G401.6 (cell line): ENCODE data around the gene CELF2.

Experiments used
- FAIRE-seq: peaks from 2 replicates; lab custom pipeline; 2012; peaks lifted over from hg19 to GRCh38; lab: Jason Lieb, UNC

The CELF2 gene

DNA sequence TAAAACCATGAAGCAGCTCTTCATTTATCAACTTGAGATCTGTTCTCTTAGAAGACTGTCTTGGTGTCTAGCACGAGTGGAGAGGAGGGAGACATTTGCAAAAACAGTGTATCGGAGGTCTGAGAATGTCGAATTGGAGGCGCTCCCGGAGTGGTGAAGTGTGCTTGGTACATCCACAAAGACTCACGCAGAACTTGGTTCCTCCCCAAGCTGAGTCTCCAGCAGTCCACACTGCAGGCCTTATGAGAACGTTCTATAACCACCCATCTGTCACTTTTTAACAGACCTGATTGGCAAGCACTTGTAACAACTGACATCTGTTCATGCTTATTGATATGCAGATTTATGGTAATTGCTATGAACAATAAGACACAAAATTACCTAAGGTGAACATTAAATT lies 261.6 kb downstream of the CELF2 start:
- no peak for FAIRE-seq

DNA sequence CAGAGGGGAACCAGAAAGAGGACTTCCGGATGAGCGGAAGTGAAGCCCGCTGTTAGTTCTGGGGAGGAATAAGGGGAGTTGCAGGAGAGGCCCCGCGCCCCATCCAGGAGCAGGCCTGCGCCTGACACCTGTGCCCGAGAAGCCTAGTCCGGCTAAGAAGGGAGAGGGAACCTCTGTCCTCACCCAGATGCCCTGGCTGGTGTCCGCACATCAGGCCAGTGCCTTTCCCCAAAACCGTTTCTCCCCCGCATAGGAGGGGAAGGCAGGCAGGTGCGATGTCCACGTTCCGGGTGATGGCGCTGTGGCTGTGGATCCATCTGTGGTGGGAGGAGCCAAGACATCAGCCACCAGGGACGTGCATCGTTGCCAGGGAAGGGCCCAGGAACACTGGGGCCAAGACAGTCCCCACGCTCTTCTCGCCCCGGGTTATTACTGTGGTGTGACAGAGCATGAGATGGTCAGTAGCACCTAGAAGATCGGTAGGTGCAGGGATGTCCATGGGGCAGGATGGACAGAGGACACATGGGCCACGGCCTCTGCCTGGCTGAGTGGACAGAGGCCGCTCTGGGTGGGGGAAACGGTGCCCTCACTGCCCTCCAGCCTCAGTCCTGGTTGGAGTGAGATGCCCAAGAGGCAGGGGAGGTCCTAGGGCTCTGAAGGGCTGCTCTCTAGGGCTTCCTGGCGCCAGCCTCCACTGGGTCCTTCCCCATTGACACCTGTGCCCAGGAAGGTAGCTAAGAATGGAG lies 262.7 kb downstream of the CELF2 start:
- no peak for FAIRE-seq

DNA sequence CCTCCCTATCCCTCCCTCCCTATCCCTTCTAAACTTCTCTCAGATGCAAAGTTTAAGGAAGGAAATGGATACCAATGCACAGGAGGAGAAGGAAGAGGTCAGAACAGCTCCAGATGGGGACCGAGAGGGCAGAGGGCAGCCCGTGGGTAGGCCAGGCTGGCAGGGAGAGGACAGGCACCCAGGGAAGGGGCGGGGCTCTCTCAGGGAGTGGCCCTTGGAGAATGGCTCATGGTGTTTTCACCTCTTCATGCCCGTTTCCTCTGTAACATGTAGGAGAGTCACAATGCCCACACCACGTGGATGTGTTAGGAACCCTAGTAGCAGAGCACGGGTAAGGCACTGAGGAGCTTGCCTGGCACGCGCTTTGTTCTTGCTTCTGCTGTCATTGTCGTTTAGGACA lies 264.5 kb downstream of the CELF2 start:
- no peak for FAIRE-seq

DNA sequence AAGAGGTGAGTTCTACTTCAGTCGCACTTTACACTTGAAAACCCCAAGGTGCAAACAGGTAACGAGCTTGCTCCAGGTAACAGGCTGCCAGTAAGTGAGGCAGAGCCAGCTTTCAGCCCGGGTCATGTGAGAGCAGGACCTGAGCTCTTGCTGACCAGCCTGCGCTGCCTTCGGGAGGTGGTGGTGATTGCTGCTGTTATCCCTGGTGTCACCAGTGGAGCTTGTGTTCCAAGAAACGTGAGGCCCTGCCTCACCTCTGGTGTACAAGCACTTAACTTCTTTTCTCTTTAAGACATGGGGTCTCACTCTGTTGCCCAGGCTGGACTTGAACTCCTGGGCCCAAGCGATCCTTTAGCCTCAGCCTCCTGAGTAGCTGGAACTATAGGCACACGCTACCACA lies 265.0 kb downstream of the CELF2 start:
- FAIRE-seq: no peak

DNA sequence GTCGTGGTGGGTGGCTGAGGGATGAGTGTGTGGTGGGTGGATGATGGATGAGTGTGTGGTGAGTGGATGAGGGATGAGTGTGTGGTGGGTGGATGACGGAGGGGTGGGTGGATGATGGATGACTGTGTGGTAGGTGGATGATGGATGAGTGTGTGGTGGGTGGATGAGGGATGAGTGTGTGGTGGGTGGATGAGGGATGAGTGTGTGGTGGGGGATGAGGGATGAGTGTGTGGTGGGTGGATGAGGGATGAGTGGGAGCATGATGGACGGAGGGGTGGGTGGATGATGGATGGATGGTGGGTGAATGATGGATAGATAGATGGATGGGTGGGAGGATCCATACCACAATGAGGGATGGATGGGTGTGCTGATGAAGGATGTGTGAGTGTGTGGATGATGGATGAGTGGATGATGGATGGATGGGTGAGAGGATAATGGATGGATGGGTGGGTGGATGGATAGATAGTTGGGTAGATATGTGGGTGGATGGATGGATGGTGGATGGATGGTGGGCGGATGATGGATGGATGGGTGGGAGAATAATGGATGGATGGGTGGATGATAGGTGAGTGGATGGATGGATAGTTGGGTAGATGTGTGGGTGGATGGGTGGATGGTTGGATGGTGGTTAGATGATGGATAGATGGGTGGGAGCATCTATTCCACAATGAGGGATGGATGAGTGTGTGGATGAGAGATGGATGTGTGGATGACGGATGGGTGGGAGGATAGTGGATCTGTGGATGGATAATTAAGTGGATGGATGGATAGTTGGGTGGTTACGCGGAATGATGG lies 266.8 kb downstream of the CELF2 start:
- FAIRE-seq: no peak

DNA sequence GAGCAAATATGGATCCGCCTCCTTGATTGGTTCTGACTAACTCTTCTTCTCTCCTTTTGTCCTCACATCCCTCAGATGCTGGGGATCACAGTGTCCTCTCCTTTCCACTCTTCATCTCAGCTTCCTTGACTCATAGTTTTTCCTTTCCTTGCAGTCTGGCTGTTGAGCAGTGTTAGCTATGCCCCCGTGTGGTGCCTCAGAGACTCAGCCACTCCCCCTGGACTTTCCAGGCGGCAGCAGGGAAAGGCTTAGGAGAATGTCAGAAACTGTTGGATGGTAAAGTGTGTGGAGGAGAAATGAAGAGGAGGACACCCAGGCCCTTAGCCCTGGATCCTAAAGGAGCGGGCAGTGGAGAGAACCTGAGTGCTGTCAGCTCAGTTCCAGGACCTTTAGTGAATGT lies 267.5 kb downstream of the CELF2 start:
- no peak for FAIRE-seq

DNA sequence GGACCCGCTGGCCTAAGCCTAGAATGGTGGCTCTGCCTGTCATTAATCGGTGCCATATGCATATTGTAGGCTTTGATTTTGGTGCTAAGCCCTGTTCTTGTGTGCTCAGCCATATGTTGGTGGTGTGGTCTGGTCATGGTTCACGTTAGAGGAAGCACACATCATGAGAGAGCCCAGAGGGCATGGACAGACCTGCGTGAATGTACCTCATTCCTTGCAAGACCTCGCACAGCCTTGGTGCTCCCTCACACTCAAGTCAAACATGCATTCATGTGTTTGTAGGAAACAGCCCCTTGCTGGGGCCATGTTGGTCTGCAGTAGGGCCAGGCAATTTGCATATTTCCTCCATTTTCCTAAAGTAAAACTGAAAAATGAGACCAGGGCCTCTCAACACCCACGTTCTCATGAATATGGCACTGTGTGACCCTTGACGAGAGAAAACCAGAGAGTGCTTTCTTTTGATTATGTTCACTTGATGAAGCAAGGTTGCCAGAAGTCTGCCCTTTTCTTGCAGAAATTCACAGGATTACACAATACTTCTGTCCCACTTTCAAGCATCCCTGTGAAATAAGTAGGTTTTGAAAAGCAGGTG lies 268.7 kb downstream of the CELF2 start:
- FAIRE-seq: no peak

DNA sequence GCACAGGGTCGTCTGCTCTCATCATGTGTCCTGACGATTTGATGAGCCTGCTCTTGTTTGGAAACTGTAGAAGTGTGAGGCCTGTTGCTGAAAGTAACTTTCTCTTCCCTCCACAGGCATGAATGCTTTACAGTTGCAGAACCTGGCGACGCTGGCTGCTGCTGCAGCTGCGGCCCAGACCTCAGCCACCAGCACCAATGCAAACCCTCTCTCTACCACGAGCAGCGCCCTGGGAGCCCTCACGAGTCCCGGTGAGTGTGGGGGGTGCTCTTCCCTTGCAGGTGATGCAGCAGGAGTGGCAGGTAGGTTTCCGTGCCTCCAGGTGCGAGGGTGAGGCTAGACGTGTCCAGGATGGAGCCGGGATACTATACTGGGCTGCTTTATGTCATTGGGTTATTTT lies 270.6 kb downstream of the CELF2 start:
- FAIRE-seq: no peak

DNA sequence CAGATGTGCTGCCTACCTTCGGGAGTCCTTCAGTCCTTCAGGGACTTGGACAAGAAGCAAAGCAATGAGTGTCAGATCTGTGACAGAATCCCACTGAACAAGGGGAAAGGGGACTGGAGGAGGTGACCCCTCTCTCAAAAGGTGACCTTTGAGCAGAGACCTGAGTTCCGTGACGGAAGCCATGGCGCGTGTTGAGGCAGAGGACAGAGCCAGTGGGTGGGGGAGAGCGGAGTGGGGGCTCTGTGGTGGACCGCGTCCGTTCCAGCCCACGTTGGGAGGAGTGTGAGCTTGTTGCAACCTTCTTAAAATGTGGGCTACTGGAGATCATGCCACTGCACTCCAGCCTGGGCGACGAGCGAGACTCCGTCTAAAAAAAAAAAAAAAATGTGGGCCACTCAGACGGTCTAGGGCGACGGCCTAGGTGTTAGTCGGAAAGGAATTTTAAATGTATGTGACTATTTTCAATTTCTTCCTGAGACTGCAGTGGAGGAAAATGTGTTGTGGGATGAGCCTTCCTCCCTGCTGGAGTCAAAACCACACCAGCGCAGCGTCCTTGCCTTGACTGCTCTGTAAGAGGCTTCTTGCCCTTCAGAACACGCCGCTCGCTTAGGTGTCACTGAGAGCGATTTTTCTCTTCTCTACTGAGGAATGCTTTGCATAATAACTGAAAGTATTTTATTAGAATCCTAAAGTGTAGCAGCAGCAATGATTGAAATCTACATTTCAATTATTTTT lies 272.7 kb downstream of the CELF2 start:
- no peak for FAIRE-seq

DNA sequence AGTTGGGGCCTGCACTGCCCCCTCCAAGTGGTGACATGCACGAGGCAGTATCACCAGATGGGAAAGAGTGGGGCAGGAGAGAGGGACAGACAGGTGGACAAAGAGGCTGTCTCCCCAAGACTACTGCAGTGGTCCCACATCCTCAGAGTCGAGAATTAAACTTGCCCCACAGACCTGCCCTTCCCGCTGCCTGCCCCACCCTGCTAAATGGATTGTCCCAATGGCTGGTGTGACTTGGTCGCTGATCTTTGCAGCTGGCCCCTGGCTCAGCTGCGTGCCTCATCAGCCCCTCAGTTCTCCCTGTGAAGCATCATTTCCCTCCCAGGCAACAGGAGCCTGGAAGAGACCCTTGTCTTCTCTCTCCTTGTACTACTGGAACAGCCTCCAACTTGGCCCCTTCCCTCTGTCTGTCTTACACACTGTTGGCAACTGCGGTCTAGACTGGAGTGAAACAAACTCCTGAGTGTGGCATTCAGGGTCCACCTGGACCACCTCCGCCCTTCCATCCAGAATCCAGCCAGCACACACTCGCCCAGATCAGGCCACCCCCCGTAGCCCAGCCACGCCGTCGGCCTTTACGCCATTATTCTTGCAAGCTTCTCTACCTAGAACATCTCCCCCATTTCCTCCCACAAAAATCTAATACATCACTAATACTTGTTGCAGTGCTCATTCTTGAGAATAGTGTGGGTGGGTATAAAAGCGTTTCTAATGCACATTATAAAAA lies 275.1 kb downstream of the CELF2 start:
- FAIRE-seq: no peak

DNA sequence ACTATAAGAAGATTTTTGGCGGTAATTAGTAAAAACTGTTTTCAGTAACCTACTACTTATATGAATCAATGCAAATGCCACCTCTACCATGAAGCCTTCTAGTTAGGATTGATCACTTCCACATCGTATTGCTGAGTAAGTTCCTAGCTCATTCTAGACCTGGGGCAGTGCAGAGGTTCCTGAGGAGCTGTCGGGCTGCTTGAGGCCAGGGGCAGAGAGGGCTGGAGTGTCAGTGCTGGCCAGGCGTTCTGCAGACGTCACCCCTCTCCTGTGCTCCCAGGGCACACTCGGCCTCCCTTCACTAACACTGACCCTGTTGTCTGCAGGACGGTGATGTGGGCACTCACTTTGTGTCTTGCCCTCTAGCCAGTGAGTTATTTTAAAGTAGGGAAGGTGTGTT lies 275.7 kb downstream of the CELF2 start:
- FAIRE-seq: no peak

DNA sequence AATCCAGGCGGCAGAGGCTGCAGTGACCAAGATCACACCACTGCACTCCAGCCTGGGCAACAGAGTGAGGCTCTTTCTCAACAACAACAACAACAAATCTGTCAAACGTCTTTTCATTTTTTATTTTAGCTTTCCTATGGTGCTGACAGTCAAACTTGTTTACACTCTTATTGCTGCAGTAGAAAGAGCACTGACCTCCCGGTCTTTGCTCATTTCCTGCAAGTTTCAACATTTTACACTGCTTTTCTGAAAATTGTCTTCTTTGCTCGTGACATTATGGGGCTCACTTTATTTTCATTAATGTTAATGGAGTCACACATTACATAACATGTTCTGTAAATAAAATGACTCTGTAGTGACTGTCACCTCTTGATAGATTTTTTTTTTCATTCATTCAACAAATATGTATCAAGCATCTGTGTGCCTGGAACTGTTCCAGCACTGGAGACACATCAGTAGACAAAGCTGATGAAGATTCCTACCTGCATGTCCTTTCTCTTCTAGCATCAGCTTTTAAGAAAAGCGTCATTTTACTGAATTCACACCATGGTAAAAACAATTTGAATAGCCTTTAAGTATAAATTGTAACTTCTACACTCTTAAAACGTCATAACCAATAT lies 277.3 kb downstream of the CELF2 start:
- FAIRE-seq: no peak

DNA sequence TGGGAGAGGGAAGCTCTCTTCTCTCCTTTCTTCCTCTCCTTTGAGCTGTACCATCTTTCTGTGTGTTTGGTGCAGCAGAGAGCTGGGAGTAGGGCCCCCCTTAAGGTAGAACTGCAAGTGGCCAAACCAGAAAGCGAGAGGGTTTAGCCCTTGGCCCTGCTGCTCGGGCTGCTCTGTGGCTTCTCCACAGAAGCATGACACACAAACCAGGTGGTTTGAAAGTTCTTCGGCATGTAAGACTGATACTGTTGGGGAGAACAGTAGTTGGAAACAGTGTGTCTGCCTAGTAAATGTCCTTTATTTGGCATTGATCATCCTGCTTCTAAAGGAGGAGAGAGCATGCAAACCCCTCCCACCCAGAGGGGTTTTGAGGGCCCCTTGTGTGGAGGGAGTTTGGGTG lies 277.8 kb downstream of the CELF2 start:
- no peak for FAIRE-seq

DNA sequence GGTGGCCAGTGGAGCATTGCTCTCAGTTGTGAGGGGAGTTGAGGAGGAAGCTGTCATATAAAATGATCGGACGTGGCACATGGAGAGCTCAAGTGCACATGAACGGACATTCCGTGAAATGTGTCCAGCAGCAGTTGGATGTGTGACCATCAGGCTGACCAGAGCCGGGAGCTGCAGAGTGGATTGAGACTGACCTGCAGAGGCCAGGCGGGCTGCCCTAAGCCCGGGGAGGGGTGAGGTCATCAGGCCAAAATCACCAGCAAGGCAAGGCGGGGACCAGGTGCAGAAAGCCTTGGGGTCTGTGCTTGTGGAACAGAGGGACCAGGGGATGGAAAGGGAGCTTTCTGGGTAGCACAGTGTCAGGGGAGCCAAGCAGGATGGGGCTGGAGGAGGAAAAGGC lies 279.5 kb downstream of the CELF2 start:
- no peak for FAIRE-seq

DNA sequence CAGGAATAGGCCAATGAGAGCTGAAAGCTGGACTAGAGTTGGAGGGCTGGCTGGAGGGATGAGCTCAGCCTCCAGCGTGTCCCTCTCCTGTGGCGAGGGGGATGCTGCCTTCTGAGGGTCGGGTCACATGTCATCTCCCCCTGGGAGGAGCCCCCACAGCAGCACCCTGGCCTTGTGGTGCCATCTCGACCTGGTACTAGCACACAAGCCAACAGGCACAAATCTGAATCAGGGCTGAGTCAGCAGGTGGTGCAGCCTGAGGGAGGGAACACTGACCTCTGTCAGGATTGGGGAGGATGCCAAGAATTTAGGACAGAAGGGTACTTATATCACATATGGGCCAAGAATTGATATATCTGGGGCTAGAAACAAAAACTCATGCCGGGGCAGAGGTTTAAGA lies 280.4 kb downstream of the CELF2 start:
- no peak for FAIRE-seq

DNA sequence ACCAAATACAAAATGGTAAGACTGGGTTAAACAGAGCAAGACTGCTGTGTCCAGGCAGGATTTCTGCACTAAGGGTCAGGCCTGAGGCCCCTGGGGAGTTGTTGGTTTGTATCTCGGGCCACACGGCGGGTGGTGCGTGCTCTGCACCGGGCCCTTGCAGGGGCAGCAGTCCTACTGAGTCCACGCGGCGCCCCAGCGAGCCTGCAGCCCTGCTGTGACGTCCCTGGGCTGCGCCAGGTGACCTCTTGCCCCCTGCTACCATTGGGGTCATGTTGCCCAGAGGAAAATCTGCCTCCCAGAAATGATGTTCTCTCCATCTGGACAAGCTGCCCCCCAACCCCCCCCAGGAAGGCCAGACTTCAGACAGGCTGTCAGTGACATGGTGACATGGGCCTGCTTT lies 281.5 kb downstream of the CELF2 start:
- FAIRE-seq: no peak

DNA sequence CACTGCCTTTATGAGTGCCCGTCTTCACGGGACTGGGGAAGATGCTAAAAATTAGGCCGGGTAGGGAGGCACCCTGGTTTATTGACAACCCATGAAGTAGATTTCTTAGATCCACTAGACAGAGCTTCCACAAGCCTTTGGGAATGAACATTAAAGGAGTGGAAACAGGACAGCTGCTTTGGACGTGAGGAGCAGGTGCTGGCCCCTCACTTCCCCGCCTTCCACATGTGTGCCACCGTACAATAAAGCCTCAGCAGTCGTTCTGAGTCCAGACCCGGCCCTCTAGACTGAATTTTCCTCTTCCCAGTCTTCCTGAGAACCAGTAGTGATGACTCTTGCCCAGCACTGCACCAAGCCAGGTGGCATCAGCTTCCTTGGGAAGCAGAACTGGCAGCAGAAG lies 282.4 kb downstream of the CELF2 start:
- FAIRE-seq: no peak

DNA sequence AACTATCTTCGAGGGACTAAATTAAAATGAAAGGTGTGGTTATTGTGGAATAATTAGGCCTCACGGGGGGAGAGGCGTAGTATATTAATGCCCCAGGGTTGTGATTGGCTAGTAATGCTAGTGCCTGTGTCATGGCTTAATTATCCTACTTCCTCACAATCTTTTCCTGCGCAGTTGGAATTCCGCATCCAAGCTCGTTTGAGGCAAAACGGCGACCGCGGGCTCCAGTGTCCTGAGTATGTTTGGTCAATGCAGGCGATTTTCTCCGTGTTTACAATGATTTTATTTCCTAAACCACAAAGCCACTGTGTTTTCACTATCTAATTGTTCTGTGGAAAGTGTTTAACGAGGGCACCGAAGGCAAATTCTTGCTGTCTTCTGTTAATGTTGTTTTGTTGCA lies 282.9 kb downstream of the CELF2 start:
- no peak for FAIRE-seq

DNA sequence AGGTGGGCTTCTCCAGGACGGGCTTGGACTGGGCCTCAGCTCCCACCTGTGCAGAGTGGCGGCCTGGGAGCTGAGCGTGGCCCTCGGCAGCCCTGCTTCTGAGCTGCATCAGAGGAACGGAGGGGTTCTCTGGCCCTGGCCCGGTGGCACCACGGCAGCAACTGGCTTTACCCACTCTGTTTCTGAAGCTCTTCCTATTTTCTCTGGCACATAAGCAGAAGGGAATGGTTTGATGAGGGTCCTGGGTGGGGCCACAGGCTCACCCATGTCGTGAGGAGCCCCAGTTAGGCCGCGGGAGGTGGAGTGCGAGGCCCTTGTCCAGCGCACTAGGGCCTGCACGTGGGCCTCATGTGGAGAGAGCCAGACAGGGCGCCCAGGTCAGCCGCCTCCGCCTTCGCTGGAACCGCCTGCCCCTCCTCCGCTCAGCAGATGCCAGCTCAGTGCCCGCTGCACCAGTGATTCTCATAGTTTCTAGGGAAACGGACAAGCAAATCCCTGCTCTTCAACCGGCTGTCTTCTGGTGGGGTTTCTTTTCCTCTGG lies 284.0 kb downstream of the CELF2 start:
- FAIRE-seq: no peak

DNA sequence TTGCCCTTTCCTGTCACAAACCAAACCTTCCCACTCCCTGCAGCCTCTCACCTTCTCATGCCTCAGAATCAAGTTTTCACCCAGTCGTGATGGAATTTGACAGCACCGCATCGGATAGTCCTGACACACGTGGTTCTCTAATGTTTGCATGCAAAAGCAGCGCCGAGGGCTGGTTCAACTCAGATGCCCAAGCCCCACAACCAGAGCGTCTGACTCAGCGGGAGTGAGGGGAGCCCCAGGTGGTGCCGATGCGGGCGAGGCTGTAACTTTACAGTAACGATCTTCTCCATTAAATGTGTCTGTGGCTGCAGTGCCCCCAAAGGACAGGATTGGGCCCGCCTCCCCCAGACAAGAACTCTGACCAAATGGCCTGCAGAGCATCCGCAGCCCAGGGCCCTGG lies 284.5 kb downstream of the CELF2 start:
- FAIRE-seq: no peak

DNA sequence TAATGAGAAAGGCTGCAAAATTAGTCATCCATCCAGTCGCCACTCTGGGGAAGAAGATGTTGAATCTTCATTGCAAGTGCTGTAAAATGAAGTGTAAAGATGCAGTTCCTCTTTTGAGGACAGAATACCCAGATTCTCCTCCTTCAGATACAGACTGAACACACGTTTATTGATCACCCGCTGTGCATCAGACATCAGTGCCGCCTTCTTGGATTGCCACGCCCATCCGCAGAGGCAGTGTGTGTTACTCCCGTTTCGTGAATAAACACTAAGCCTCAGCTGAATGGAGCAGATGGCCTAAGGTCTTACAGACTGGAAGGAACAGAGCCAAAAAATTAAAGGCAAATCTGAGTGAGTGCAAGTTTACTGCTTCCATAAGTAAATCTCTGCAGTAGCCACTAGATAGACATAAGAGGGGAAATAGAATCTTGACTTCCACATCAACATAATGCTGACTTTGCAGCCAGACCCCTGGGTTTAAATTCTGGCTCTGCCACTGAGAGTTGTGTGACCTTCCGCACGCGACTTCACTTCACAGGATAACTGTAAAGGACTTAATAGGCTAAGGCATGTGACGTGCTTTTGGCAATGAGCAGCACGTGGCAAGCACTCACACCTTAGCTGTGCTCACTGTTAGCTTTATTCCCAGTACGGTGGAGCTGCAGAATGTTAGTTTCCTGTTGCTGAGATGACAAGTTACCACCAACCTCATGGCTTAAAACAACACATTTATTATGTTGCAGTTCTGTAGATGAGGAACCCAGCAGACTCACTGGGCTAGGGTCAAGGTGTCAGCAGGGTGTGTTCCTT lies 285.9 kb downstream of the CELF2 start:
- no peak for FAIRE-seq
